Ishikawa (cell line): Measurements from ENCODE around the gene NOTCH2.

Experiments used
- CEBPB ChIP-seq: IDR thresholded peaks from 2 replicates; pipeline ENCODE4 v1.6.1; 2012
- CREB1 ChIP-seq: IDR thresholded peaks from 2 replicates; pipeline ENCODE4 v1.6.1; 2012; ENCODE audit warnings: low read depth
- EGR1 ChIP-seq: IDR thresholded peaks from 2 replicates; pipeline ENCODE4 v1.6.1; 2012
- EP300 ChIP-seq: IDR thresholded peaks from 2 replicates; pipeline ENCODE4 v1.6.1; 2012; ENCODE audit warnings: borderline replicate concordance
- FOXM1 ChIP-seq: IDR thresholded peaks from 2 replicates; pipeline ENCODE4 v1.6.1; 2012; ENCODE audit warnings: low read depth, borderline replicate concordance
- NFIC ChIP-seq: IDR thresholded peaks from 2 replicates; pipeline ENCODE4 v1.6.1; 2012
- RAD21 ChIP-seq: IDR thresholded peaks from 2 replicates; pipeline ENCODE4 v1.6.1; 2012; ENCODE audit warnings: low read depth
- REST ChIP-seq: IDR thresholded peaks from 2 replicates; pipeline ENCODE4 v1.6.1; 2012; ENCODE audit warnings: low read depth, mild to moderate bottlenecking
- TAF1 ChIP-seq: IDR thresholded peaks from 2 replicates; pipeline ENCODE4 v1.6.1; 2012; ENCODE audit warnings: low read depth, mild to moderate bottlenecking
- TCF12 ChIP-seq: IDR thresholded peaks from 2 replicates; pipeline ENCODE4 v1.6.1; 2012; ENCODE audit warnings: low read depth
- TEAD4 ChIP-seq: IDR thresholded peaks from 2 replicates; pipeline ENCODE4 v1.6.1; 2012
- USF1 ChIP-seq: IDR thresholded peaks from 2 replicates; pipeline ENCODE4 v1.6.1; 2012
- YY1 ChIP-seq: IDR thresholded peaks from 2 replicates; pipeline ENCODE4 v1.6.1; 2012; ENCODE audit warnings: low read depth
- ZBTB7A ChIP-seq: IDR thresholded peaks from 2 replicates; pipeline ENCODE4 v1.6.1; 2012; ENCODE audit warnings: low read depth
- TF ChIP-seq, protein P1 (sequence below): IDR thresholded peaks from 2 replicates; pipeline ENCODE4 v1.6.1; 2012

NOTCH2 gene

GRCh38 chr1:119879510-119880434 lies 189.7 kb downstream of the NOTCH2 start:
- TF ChIP-seq FOXM1 (no peak), RAD21 (no peak), ZBTB7A (no peak), CEBPB (no peak), YY1 (no peak), NFIC (no peak), CREB1 (no peak), EGR1 (no peak), TEAD4 (no peak), TAF1 (no peak), REST (no peak), EP300 (no peak), TCF12 (no peak), USF1 (no peak)
- TF ChIP-seq, protein P1, sequence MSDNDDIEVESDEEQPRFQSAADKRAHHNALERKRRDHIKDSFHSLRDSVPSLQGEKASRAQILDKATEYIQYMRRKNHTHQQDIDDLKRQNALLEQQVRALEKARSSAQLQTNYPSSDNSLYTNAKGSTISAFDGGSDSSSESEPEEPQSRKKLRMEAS: no peak

DNA sequence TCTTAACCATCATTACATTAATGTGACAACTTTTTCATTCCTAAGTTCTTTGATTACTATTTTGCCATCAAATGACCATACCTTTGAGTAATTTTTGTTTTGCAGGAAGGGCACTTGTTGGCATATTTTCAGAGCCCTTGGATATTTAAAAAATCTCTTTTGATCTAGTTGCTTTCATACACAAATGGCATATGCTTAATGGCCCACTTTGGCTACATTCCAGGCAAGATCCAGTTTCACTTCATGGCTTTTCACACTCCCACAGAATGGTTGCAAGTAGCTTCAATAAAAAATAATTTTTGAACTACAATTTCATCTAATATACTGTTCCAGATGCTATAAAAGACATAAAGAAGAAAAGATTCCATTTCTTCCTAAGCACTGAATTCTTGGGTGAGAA lies 191.3 kb downstream of the NOTCH2 start:
- TF ChIP-seq, protein P1: no peak
- TF ChIP-seq TAF1 (no peak), CREB1 (no peak), TEAD4 (no peak), USF1 (no peak), REST (no peak), NFIC (peak; percentile 45)

GRCh38 chr1:119874186-119874585 lies 195.3 kb downstream of the NOTCH2 start:
- TF ChIP-seq FOXM1: no peak
- no peak for TF ChIP-seq USF1
- no peak for TF ChIP-seq ZBTB7A
- TF ChIP-seq, protein P1: no peak
- TF ChIP-seq CEBPB: no peak
- no peak for TF ChIP-seq YY1

DNA sequence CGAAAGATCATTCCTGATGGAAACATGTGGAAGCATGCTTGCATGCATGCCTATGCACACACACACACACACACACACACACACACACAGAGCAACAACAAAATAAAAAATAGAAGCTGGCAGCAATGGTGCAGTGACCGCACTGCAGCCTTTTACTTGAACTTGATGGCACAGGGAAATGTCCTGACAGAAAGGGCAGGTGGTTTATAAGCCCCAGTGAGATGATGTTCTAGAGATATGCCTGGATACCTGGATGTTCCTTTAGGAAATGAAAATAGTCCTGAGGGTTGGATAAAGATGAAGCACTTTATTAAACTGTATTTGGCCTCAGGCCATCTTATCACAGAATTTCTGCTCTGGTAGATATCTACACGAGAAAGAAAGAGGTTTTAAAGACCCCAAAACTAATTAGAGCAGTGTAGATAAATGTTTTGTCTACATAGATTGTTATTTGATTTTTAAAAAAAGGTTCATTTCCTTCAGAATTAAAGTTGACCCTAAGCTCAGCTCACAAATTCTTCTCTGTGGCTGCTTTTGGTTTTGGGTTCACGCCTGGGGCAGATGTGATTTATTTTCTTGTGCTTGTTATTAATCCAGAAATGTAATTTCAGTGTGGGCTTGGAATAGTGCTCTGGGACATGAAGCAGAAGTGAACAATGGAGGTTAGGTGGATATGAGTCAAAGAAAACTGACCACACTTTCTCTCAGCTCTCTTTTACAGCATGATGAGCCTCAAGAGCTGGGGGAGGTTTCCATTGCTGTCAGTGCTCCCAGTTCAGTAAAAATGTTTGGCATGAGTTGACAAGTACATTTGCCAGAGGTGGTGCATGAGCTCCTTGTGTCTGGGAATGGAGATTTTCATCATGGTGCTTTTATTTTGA lies 196.1 kb downstream of the NOTCH2 start:
- TF ChIP-seq EP300 (no peak), CREB1 (no peak), CEBPB (no peak), EGR1 (no peak), TCF12 (no peak), TAF1 (no peak), NFIC (no peak)

DNA sequence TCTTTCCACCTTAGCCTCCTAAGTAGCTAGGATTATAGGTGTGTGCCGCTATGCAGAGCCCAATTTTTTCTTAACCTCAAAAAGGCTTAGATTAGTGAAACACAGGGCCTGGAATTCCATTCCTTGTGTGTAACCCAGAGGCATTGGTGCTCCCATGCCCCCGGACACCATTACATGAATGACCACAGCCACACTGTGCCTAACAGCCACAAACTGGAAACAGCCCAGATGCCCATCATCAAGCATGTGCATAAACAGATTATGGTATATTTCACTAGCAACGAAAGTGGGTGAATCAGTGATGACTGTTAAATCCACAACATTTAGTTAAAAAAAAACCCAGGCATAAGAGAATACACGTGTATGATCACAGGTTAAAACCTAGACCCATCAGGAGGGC lies 197.6 kb downstream of the NOTCH2 start:
- TF ChIP-seq TEAD4: no peak
- TF ChIP-seq YY1: no peak
- no peak for TF ChIP-seq EGR1
- no peak for TF ChIP-seq NFIC
- no peak for TF ChIP-seq ZBTB7A
- no peak for TF ChIP-seq CEBPB
- TF ChIP-seq, protein P1: no peak
